LNCaP clone FGC (cell line): Measurements from ENCODE around the gene MEGF11.
A peak's percentile ranks its signal among the peaks of the same experiment; 100 is the strongest.

Source experiments
- DNase-seq: peaks from one replicate; pipeline ENCODE4 v3.0.0-alpha.2; 2011; ENCODE audit warnings: low read depth
- H3K4me3 ChIP-seq: 2 replicates; pipeline ENCODE4 v1.5.1; 2011; ENCODE audit warnings: mild to moderate bottlenecking, low read depth, low read length, control low read depth
- TF ChIP-seq, protein P1 (sequence below): IDR thresholded peaks from 2 replicates; pipeline ENCODE4 v1.5.1; 2012; ENCODE audit warnings: mild to moderate bottlenecking; ENCODE audit not compliant: control insufficient read depth, insufficient read depth; ENCODE audit errors: extremely low read depth

Gene MEGF11

DNA sequence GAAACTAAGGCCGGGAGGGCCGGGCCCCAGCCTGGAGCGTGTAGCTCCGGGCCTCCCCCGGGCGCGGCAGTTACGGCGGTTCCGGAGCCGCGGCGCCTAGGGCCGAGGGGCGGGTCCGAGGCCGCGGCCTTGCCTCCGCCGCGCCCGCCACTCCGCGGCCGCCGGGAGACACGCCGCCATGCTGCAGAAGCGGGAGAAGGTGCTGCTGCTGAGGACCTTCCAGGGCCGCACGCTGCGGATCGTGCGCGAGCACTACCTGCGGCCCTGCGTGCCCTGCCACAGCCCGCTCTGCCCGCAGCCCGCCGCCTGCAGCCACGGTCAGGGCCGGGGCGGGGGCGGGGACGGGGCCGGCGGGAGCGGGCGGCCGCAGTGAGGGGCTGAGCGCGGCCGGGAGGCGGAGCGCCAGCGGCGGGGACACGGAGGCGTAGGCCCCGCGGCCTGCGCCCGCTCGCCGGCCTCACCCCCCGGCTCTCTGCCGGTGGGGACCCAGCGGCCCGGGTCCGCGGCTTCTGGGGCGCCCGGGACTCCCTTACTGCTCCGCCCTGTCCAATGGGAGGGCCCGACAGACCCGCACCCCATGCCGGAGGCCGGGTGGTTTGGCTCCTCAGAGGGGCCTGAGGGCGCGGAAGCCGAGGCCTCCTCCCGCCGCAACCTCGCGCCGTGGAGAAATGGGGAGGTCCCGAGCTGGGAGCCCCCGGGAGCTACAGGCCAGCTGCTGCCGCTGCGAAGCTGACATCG lies 40.0 kb upstream of the MEGF11 start, which contains the start of gene DIS3L:
Gene DIS3L (plus strand): TSS at position 150 of the 738 bp plus-strand sequence. CDS start 29 bp downstream, at position 179.
- DNase-seq: no peak
- TF ChIP-seq, protein P1, sequence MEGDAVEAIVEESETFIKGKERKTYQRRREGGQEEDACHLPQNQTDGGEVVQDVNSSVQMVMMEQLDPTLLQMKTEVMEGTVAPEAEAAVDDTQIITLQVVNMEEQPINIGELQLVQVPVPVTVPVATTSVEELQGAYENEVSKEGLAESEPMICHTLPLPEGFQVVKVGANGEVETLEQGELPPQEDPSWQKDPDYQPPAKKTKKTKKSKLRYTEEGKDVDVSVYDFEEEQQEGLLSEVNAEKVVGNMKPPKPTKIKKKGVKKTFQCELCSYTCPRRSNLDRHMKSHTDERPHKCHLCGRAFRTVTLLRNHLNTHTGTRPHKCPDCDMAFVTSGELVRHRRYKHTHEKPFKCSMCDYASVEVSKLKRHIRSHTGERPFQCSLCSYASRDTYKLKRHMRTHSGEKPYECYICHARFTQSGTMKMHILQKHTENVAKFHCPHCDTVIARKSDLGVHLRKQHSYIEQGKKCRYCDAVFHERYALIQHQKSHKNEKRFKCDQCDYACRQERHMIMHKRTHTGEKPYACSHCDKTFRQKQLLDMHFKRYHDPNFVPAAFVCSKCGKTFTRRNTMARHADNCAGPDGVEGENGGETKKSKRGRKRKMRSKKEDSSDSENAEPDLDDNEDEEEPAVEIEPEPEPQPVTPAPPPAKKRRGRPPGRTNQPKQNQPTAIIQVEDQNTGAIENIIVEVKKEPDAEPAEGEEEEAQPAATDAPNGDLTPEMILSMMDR: no peak
- peak within 1 kb of the TSS; percentile 53 for H3K4me3 ChIP-seq

DNA sequence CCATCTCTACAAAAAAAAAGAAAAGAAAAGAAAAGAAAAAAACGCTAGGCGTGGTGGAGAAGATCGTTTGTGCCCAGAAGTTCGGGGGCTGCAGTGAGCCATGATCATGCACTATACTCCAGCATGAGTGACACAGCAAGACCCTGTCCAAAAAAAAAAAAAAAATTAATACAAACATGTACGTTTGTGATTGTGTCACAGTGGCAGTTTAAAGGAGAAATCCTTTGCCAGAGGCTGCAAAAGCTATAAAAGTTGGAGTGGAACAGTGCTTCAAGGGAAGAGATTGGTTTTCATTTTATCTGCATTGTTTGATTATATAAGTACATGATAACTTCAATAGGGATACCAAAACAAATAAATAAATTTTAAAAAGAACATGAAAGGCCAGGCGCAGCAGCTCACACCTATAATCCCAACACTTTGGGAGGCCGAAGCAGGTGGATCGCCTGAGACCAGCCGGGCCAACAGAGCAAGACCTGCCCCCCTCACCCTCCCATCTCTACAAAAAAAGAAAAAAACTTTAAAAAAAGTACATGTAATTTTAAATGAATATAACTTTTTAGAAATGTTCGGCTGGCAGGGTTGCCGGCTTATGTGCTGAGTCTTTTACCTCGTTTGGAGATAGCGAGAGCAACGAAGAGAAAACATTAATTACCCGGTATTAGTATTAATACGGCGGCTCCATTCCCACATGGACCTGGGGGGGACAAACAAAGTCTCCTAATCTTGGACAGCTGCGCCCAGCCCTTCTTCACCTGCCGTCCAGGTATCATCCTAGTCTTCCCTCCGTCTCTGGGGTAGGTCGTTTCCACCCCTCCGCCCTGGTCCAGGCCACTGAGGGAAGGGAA lies 39.2 kb upstream of the MEGF11 start:
- TF ChIP-seq, protein P1: no peak
- peak overlapping the region; percentile 53 for H3K4me3 ChIP-seq
- peak; percentile 50 for DNase-seq

DNA sequence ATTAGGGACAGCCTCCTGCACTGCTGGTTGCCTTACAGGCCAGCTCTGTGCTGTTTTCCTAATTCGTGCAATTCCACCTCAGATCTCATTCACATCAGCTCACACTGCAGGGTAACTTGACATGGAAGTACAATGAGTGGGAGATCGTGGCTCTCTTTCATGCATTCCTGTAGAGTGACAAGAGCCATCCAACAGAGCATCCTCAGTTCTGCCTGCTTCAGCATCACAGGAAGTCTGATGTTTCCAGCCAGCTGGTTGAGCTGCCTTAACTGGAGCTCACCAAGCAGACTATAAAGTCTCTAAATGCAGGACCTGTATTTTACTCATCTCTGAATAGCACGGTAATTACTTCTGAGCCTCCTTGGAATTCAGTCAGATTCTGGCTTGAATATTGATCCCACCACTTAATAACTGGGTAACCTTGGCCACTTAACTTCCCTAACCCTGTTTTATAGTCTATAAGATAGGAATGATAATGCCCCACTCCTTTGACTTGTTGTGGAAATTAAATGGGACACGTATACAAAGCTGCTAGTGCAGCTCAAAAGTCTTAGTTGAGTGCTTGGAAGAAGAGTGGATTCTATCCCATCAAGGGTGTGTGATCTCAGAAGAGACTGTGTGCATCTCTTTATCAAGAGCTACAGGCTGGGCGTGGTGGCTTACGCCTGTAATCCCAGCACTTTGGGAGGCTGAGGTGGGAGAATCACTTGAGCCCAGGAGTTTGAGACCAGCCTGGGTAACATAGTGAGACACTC lies 38.4 kb upstream of the MEGF11 start:
- TF ChIP-seq, protein P1: no peak
- peak overlapping the region; percentile 53; the same call in 1 of the 2 replicates for H3K4me3 ChIP-seq
- no peak for DNase-seq

DNA sequence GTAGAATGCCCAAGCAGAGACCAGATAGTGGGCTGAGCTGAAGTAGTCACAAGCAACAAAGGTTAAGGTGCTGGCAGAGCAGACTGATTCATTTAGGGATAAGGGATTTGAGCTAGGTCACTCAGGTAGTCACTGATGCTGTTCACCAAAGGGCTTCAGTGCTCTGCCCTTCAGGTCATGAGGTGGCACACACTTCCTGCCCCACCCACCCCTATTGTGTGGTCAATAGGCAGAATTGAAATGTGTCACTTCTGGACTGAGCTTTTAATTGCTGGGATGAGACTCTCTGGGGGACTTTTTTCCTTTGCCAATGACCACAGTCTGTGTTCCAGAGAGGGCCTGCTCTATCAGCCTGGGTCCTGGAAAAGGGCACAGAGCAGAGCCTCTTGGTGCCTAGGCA lies 37.0 kb upstream of the MEGF11 start:
- DNase-seq: no peak
- TF ChIP-seq, protein P1: no peak
- no peak overlapping the region for H3K4me3 ChIP-seq

DNA sequence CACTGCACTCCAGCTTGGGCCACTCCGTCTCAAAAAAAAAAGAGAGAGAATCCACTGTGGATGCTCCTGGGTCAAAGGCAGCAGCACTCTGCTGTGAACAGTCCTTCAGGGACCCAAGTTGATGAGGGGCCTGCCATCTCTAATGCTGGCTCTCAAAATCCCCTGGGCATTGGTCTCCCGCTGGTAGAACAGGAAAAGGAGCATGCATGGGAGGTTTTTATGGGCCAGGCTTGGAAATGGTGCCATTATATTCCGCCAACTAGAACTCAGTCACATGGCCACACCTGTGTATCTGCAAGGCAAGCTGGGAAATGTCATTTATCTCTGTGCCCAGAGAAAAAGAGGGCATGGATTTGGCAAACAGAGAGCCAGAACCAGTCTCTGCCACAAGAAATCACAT lies 36.5 kb upstream of the MEGF11 start:
- no peak for DNase-seq
- TF ChIP-seq, protein P1: no peak
- no peak overlapping the region for H3K4me3 ChIP-seq

DNA sequence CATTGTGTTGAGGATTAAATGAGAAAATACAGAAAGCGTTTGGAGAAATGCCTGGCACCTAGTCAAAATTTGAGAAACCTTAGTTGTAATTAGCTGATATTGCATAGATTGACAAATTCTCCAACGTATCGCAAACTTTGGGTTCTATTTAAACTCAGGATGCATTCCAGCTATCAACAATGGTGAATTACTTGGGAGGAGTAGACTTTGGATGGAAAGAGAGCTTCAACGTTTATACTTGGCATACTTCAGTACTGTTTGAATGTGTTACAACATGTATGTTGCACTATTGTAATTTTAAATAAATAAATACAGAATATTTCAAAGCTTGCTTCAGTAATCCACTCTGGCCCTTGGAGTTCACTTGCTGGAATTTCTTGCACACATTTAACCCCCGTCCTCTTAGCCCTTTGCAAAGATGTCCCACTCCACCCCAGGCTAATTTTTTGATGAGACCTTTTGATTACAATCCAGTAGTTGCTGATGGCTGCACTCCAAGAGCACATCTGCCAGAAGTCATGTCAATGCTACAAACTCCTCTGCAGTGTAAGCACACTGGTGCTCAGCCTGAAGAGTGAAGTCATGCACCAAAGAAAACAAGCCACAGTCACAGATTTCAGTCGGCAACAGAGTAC lies 35.1 kb upstream of the MEGF11 start:
- H3K4me3 ChIP-seq: no peak overlapping the region
- DNase-seq: no peak
- TF ChIP-seq, protein P1: no peak
